Endothelial cell of umbilical vein (primary cell): ENCODE measurements around the gene HTR3A. TPM values are rescaled to one million over a fixed set of nuclear protein-coding genes. Genes with fewer than 3 reads are reported as not detected.

Experiments
- BruUV-seq: library from RNA; stranded (reverse); fragments of 400-500 nt; replicated peaks from 2 replicates; lab custom pipeline; 2021; lab: Mats Ljungman, UMichigan
- CTCF ChIA-PET: fragments of 300-600, 350-600 bp; sonication (Branson Sonifier 250); formaldehyde crosslinking; loops from one replicate; lab custom pipeline; 2021; ENCODE audit warnings: antibody characterized with exemption, inconsistent platforms; lab: Charles Lee
- POLR2A ChIA-PET: fragments of 300-600, 350-600 bp; sonication (Branson Sonifier 250); formaldehyde crosslinking; loops from one replicate; lab custom pipeline; 2021; ENCODE audit warnings: antibody characterized with exemption, inconsistent platforms; lab: Charles Lee
- DNase-seq: peaks from one replicate; pipeline ENCODE4 v3.0.0-alpha.2; 2011; ENCODE audit warnings: low read depth, low spot score
- FAIRE-seq: peaks from 2 replicates; lab custom pipeline; 2011; peaks lifted over from hg19 to GRCh38; lab: Jason Lieb, UNC
- H2AFZ ChIP-seq: 2 replicates; pipeline ENCODE4 v1.6.0; 2012; ENCODE audit warnings: low read depth, low read length, control low read depth, inconsistent platforms
- H3K27ac ChIP-seq: 2 replicates; pipeline ENCODE4 v1.5.1; 2011; ENCODE audit warnings: low read depth, mild to moderate bottlenecking, control low read depth, low read length, moderate library complexity; ENCODE audit not compliant: insufficient read depth
- H3K27me3 ChIP-seq, 2 experiments: 2 replicates each; pipeline versions ENCODE4 v1.6.0 to v1.6.1; 2011; ENCODE audit warnings: low read length in 2 of 2, mixed read lengths in 1 of 2; ENCODE audit not compliant: control insufficient read depth in 2 of 2, insufficient read depth in 2 of 2
- H3K36me3 ChIP-seq, 2 experiments: 2 replicates in 1 of 2; 3 replicates in 1 of 2; pipeline ENCODE4 v1.5.1; 2011; ENCODE audit warnings: low read length in 2 of 2, mild to moderate bottlenecking in 1 of 2, moderate library complexity in 1 of 2; ENCODE audit not compliant: control insufficient read depth in 2 of 2, insufficient read depth in 2 of 2; ENCODE audit errors: extremely low read depth in 1 of 2
- H3K4me1 ChIP-seq: 3 replicates; pipeline ENCODE4 v1.5.1; 2011; ENCODE audit warnings: mild to moderate bottlenecking, low read length; ENCODE audit not compliant: control insufficient read depth, insufficient read depth; ENCODE audit errors: extremely low read depth
- H3K4me2 ChIP-seq: 2 replicates; pipeline ENCODE4 v1.6.1; 2011; ENCODE audit warnings: low read length, control low read depth, mixed read lengths; ENCODE audit not compliant: insufficient read depth
- H3K4me3 ChIP-seq, 3 experiments: fragments of 200-600 bp in 1 of 3; sonication (generic), shearing (Covaris generic) in 1 of 3; replicated peaks in 1 of 3; 2 replicates each; pipeline ENCODE4 v1.5.1; 2011 to 2016; ENCODE audit warnings: control low read depth in 3 of 3, low read length in 3 of 3, mild to moderate bottlenecking in 2 of 3, inconsistent platforms in 1 of 3, low read depth in 1 of 3, moderate library complexity in 1 of 3; ENCODE audit not compliant: insufficient read depth in 1 of 3
- H3K79me2 ChIP-seq: 2 replicates; pipeline ENCODE4 v1.6.0; 2012; ENCODE audit warnings: low read length, inconsistent platforms; ENCODE audit not compliant: control insufficient read depth, insufficient read depth
- H3K9ac ChIP-seq: replicated peaks from 2 replicates; pipeline ENCODE3; 2011; ENCODE audit warnings: low read length, control low read depth; ENCODE audit not compliant: insufficient read depth; ENCODE audit errors: extremely low read depth
- H3K9me1 ChIP-seq: replicated peaks from 3 replicates; pipeline ENCODE4 v1.6.0; 2011; ENCODE audit warnings: mild to moderate bottlenecking, low read length; ENCODE audit not compliant: control insufficient read depth, insufficient read depth; ENCODE audit errors: extremely low read depth
- H3K9me3 ChIP-seq: replicated peaks from 2 replicates; pipeline ENCODE4 v1.5.1; 2012; ENCODE audit warnings: low read length, inconsistent platforms; ENCODE audit not compliant: control insufficient read depth, insufficient read depth
- H4K20me1 ChIP-seq: replicated peaks from 2 replicates; pipeline ENCODE3; 2011; ENCODE audit warnings: mild to moderate bottlenecking, low read length; ENCODE audit not compliant: control insufficient read depth, insufficient read depth; ENCODE audit errors: extremely low read depth
- CTCF ChIP-seq, 2 donors: IDR thresholded peaks; 1 replicate in 1 of 2; 2 replicates in 1 of 2; pipeline ENCODE4 v1.5.1; 2011; ENCODE audit warnings: low read length in 2 of 2, mild to moderate bottlenecking in 2 of 2, moderate library complexity in 2 of 2, control low read depth in 1 of 2, inconsistent platforms in 1 of 2, low read depth in 1 of 2; ENCODE audit not compliant: insufficient read depth in 1 of 2; ENCODE audit errors: extremely low read depth in 1 of 2
- EZH2 ChIP-seq: IDR thresholded peaks from 2 replicates; pipeline ENCODE4 v1.6.1; 2012; ENCODE audit warnings: borderline replicate concordance, low read depth, mild to moderate bottlenecking, moderate library complexity, low read length, inconsistent platforms; ENCODE audit not compliant: severe bottlenecking
- FOS ChIP-seq: IDR thresholded peaks from 2 replicates; pipeline ENCODE4 v1.6.1; 2011; ENCODE audit warnings: mild to moderate bottlenecking, low read length, moderate library complexity, borderline replicate concordance; ENCODE audit not compliant: insufficient read depth
- GATA2 ChIP-seq: IDR thresholded peaks from 2 replicates; pipeline ENCODE4 v1.7.0; 2011; ENCODE audit warnings: low read depth, mild to moderate bottlenecking, moderate library complexity, mixed read lengths, low read length; ENCODE audit not compliant: insufficient read length, insufficient read depth
- JUN ChIP-seq: IDR thresholded peaks from 2 replicates; pipeline ENCODE4 v1.6.1; 2011; ENCODE audit warnings: borderline replicate concordance, low read depth; ENCODE audit not compliant: insufficient read length, insufficient read depth
- MAX ChIP-seq: IDR thresholded peaks from 2 replicates; pipeline ENCODE4 v1.6.1; 2011; ENCODE audit not compliant: insufficient read depth, insufficient read length
- MYC ChIP-seq: IDR thresholded peaks from one replicate; pipeline ENCODE4 v1.6.1; 2011; ENCODE audit warnings: mild to moderate bottlenecking, low read depth, low read length
- POLR2A ChIP-seq: IDR thresholded peaks from 2 replicates; pipeline ENCODE4 v1.6.1; 2012; ENCODE audit warnings: low read depth, mild to moderate bottlenecking, control low read depth, low read length
- POLR2AphosphoS5 ChIP-seq: IDR thresholded peaks from 2 replicates; pipeline ENCODE4 v1.6.1; 2012; ENCODE audit warnings: low read depth, mild to moderate bottlenecking, control low read depth, low read length, moderate library complexity; ENCODE audit not compliant: insufficient read depth
- dilution Hi-C: fragments of 300-500 bp; cut with MboI; formaldehyde crosslinking; loops from one replicate; pipeline ENCODE4 v1.15.0; 2019; ENCODE audit warnings: low sequenced_read_pairs; ENCODE audit not compliant: extremely low pct_ligation_motif_present
- intact Hi-C: fragments of 100-400 bp; cut with micrococcal nuclease; formaldehyde crosslinking; loops from one replicate; pipeline ENCODE4 v1.10.0; 2022
- polyA plus RNA-seq, 4 experiments: library from polyadenylated mRNA; depleted of rRNA in 3 of 4; stranded (reverse) in 3 of 4; unstranded in 1 of 4; fragments of >200 nt; gene quantifications; 2 replicates each; pipeline versions ENCODE4 v1.2.1 to v1.2.3, GENCODE V29; 2011 to 2012; ENCODE audit warnings: missing spikeins in 1 of 4
- total RNA-seq: library from RNA; stranded (reverse); gene quantifications from 2 replicates; pipeline ENCODE4 v1.2.3, GENCODE V29; 2021

Gene HTR3A
- total and polyA plus RNA-seq, 2 donors (not counting 3 experiments of a cell fraction or from before 2014, with no cell fraction given), result not detected

DNA sequence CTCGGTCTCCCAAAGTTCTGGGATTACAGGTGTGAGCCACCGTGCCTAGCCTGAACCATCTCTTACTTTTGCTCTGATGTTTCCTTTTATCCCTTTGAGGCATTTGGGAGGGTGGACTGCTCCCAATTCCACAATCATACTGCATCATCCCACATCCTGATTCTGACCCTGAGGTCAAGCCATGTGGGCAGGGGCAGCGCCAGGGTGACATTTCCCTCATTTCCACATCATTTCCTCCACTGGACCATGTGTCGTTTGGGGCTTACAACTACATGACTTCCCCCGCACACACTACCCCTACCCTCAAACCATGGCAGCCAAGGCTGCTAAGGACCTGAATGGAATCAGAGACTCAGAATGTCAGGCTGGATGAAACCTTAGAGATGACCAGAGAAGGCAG, 58.2 kb downstream of the HTR3A start:
- Histone ChIP-seq H3K9me3 (no peaks in the 10 kb centered on the region), H4K20me1 (no peaks in the 10 kb centered on the region), H3K4me1 (peaks cover 8% of the 10 kb centered on the region), H3K79me2 (no peaks in the 10 kb centered on the region), H3K27ac (no peak overlapping the region), H3K4me2 (no peak overlapping the region), H3K4me3 (no peak overlapping the region), H3K27me3 (peaks cover 11 to 12% of the 10 kb centered on the region in 2 experiments), H2AFZ (no peak overlapping the region), H3K36me3 (no peaks in the 10 kb centered on the region), H3K9ac (no peak overlapping the region), H3K9me1 (no peaks in the 10 kb centered on the region)
- dilution Hi-C loops, result loop anchor here (25.0 kb wide), 1 partner anchor 229 kb away; no protein-coding TSS in a partner anchor
- no TSS peak for BruUV-seq
- no peak for DNase-seq
- intact Hi-C loops, result no loop called here
- ChIA-PET CTCF (interaction anchor here (1.0 to 7.5 kb wide), 4 partner anchors 11 to 227 kb away, joined by 3 to 236 read pairs (median 34); no protein-coding TSS in a partner anchor), POLR2A (no interaction called here)
- no peak for FAIRE-seq
- TF ChIP-seq JUN (no peak), MAX (no peak), GATA2 (no peak), MYC (no peak), CTCF (IDR thresholded peaks at IDR 0.05; ENCODE audit: extremely low read depth in 1 of 2, insufficient read depth in 1 of 2, low read depth in 1 of 2, low read length in 2 of 2) (no peak), EZH2 (no peak), POLR2AphosphoS5 (no peak), POLR2A (no peak), FOS (no peak)
